GM21390 (cell line): ENCODE results near the gene KDM6A.
"Not testable (repeated sequence)": the region's sequence is repeated elsewhere in the genome, so short reads cannot be mapped to it uniquely, and the experiment has no call there.

Experiments
- ATAC-seq: cut with Tn5 transposase; IDR thresholded peaks from one replicate; pipeline ENCODE4 v1.9.1; 2021; ENCODE audit not compliant: unreplicated experiment

KDM6A gene

GRCh38 chrX:45068569-45068968 lies 195.6 kb downstream of the KDM6A start:
- no peak for ATAC-seq

GRCh38 chrX:45070116-45071007 lies 197.4 kb downstream of the KDM6A start:
- no peak for ATAC-seq

- not testable (repeated sequence) for ATAC-seq
Observed at GRCh38 chrX:45073011-45073410, 200.0 kb downstream of the KDM6A start.

GRCh38 chrX:45077748-45078424 lies 204.9 kb downstream of the KDM6A start:
- ATAC-seq: peak; percentile 89

- ATAC-seq: no peak
Observed at GRCh38 chrX:45083314-45083713, 210.3 kb downstream of the KDM6A start.

GRCh38 chrX:45110494-45110893 lies 237.5 kb downstream of the KDM6A start:
- ATAC-seq: no peak

- no peak for ATAC-seq
Observed at GRCh38 chrX:45126158-45126557, 253.2 kb downstream of the KDM6A start.

GRCh38 chrX:45128896-45129454 lies 256.0 kb downstream of the KDM6A start:
- no peak for ATAC-seq

GRCh38 chrX:45133465-45133864 lies 260.5 kb downstream of the KDM6A start:
- no peak for ATAC-seq

GRCh38 chrX:45134315-45134731 lies 261.3 kb downstream of the KDM6A start:
- no peak for ATAC-seq

- no peak for ATAC-seq
Observed at GRCh38 chrX:45134775-45135174, 261.8 kb downstream of the KDM6A start.

GRCh38 chrX:45135391-45136075 lies 262.5 kb downstream of the KDM6A start:
- not testable (repeated sequence) for ATAC-seq

- ATAC-seq: no peak
Observed at GRCh38 chrX:45137531-45137930, 264.5 kb downstream of the KDM6A start.

- no peak for ATAC-seq
Observed at GRCh38 chrX:45138525-45138924, 265.5 kb downstream of the KDM6A start.

GRCh38 chrX:45140812-45141211 lies 267.8 kb downstream of the KDM6A start:
- no peak for ATAC-seq

GRCh38 chrX:45142185-45142584 lies 269.2 kb downstream of the KDM6A start:
- ATAC-seq: no peak

GRCh38 chrX:45143455-45143854 lies 270.5 kb downstream of the KDM6A start:
- ATAC-seq: no peak

GRCh38 chrX:45145492-45146215 lies 272.7 kb downstream of the KDM6A start:
- ATAC-seq: no peak

- no peak for ATAC-seq
Observed at GRCh38 chrX:45150821-45151220, 277.8 kb downstream of the KDM6A start.

- ATAC-seq: no peak
Observed at GRCh38 chrX:45154033-45154360, 281.0 kb downstream of the KDM6A start.

GRCh38 chrX:45154462-45154861 lies 281.5 kb downstream of the KDM6A start:
- no peak for ATAC-seq
